Neural progenitor cell (in vitro differentiated cells): Measurements from ENCODE around the gene DPM3.

Experiments
- EZH2 ChIP-seq: fragments of 200-600 bp; sonication (generic); IDR thresholded peaks from 2 replicates; pipeline ENCODE4 v1.6.1; 2017; ENCODE audit warnings: antibody characterized with exemption, mild to moderate bottlenecking, moderate library complexity
- TF ChIP-seq, protein P1 (sequence below): fragments of 200-600 bp; sonication (generic); IDR thresholded peaks from 2 replicates; pipeline ENCODE4 v1.5.1; 2017; ENCODE audit warnings: antibody characterized with exemption, mild to moderate bottlenecking

DNA sequence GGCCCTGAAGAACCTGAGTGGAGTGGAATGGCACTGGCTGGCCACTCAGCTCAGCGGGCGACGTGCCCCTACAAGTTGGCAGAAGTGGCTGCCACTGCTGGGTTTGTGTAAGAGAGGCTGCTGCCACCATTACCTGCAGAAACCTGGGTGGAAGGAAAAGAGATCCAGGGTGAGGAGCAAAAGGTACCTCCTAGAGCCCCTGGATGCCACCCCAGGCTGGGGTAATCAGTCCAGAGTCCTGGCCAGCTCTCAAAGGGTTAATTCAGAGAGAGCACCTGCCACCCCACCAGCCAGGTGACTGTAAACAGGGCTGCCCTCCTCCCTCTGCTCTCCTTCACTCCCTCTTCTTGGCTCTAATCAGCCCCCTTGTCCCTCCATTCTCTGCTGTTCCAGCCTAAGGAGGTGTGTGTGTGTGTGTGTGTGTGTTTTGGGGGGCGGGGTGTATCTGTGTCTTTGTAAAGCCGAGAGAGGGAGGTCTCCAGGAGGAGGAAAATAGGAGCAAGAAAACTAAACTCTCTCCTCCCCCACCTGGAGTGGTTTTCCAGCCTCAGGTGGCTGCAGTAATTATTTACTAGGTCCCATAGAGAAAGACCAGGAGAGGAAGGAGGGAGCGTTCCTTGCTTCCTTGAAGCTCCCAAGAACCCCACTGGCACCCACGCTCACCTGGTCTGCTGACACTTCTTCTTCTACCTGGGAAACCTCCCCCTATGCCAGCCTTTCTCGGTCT, 45.9 kb upstream of the DPM3 start:
- no peak for TF ChIP-seq EZH2
- TF ChIP-seq, protein P1, sequence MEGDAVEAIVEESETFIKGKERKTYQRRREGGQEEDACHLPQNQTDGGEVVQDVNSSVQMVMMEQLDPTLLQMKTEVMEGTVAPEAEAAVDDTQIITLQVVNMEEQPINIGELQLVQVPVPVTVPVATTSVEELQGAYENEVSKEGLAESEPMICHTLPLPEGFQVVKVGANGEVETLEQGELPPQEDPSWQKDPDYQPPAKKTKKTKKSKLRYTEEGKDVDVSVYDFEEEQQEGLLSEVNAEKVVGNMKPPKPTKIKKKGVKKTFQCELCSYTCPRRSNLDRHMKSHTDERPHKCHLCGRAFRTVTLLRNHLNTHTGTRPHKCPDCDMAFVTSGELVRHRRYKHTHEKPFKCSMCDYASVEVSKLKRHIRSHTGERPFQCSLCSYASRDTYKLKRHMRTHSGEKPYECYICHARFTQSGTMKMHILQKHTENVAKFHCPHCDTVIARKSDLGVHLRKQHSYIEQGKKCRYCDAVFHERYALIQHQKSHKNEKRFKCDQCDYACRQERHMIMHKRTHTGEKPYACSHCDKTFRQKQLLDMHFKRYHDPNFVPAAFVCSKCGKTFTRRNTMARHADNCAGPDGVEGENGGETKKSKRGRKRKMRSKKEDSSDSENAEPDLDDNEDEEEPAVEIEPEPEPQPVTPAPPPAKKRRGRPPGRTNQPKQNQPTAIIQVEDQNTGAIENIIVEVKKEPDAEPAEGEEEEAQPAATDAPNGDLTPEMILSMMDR: no peak
